ENCODE data around the gene PIEZO2.
"Not testable (repeated sequence)": the region's sequence is repeated elsewhere in the genome, so short reads cannot be mapped to it uniquely, and the experiment has no call there.

The PIEZO2 gene

GRCh38 chr18:10846657-10847407 lies 302.5 kb downstream of the PIEZO2 start:
- DNase-seq (ENCODE audit: low spot score) = no peak

GRCh38 chr18:10846035-10846434 lies 303.3 kb downstream of the PIEZO2 start:
- DNase-seq (ENCODE audit: low spot score) = not testable (repeated sequence)

- no peak for DNase-seq (ENCODE audit: low spot score)
These were observed 305.8 kb downstream of the PIEZO2 start for GRCh38 chr18:10843565-10843964.

- DNase-seq (ENCODE audit: low spot score) = no peak
These were observed 306.5 kb downstream of the PIEZO2 start for GRCh38 chr18:10842861-10843260.

GRCh38 chr18:10842371-10842770 lies 307.0 kb downstream of the PIEZO2 start:
- no peak for DNase-seq (ENCODE audit: low spot score)

GRCh38 chr18:10841203-10841602 lies 308.2 kb downstream of the PIEZO2 start:
- no peak for DNase-seq (ENCODE audit: low spot score)

- DNase-seq (ENCODE audit: low spot score) = no peak
These were observed 308.6 kb downstream of the PIEZO2 start for GRCh38 chr18:10840743-10841142.

- DNase-seq (ENCODE audit: low spot score) = no peak
These were observed 309.9 kb downstream of the PIEZO2 start for GRCh38 chr18:10839421-10839820.

- no peak for DNase-seq (ENCODE audit: low spot score)
These were observed 310.8 kb downstream of the PIEZO2 start for GRCh38 chr18:10838553-10838952.

- no peak for DNase-seq (ENCODE audit: low spot score)
These were observed 315.1 kb downstream of the PIEZO2 start for GRCh38 chr18:10834128-10834815.

- DNase-seq (ENCODE audit: low spot score) = no peak
These were observed 315.7 kb downstream of the PIEZO2 start for GRCh38 chr18:10833656-10834055.

- no peak for DNase-seq (ENCODE audit: low spot score)
These were observed 323.0 kb downstream of the PIEZO2 start for GRCh38 chr18:10826400-10826799.

- no peak for DNase-seq (ENCODE audit: low spot score)
These were observed 326.9 kb downstream of the PIEZO2 start for GRCh38 chr18:10822456-10822855.

GRCh38 chr18:10820681-10821080 lies 328.7 kb downstream of the PIEZO2 start:
- DNase-seq (ENCODE audit: low spot score) = no peak

- no peak for DNase-seq (ENCODE audit: low spot score)
These were observed 335.0 kb downstream of the PIEZO2 start for GRCh38 chr18:10814336-10814735.

- DNase-seq (ENCODE audit: low spot score) = no peak
These were observed 343.7 kb downstream of the PIEZO2 start for GRCh38 chr18:10805587-10806118.

- no peak for DNase-seq (ENCODE audit: low spot score)
These were observed 345.2 kb downstream of the PIEZO2 start for GRCh38 chr18:10804126-10804525.

GRCh38 chr18:10798727-10799550 lies 350.4 kb downstream of the PIEZO2 start:
- no peak for DNase-seq (ENCODE audit: low spot score)

- DNase-seq (ENCODE audit: low spot score) = no peak
These were observed 351.5 kb downstream of the PIEZO2 start for GRCh38 chr18:10797896-10798295.

GRCh38 chr18:10794771-10795170 lies 354.6 kb downstream of the PIEZO2 start:
- DNase-seq (ENCODE audit: low spot score) = no peak

GRCh38 chr18:10793730-10794370 lies 355.5 kb downstream of the PIEZO2 start:
- DNase-seq (ENCODE audit: low spot score) = no peak

- no peak for DNase-seq (ENCODE audit: low spot score)
These were observed 357.2 kb downstream of the PIEZO2 start for GRCh38 chr18:10792181-10792580.
